Measurements from ENCODE around the gene SP5. TPM values are rescaled to one million over a fixed set of nuclear protein-coding genes. Genes with fewer than 3 reads are reported as not detected.
"Not testable (repeated sequence)": the region's sequence is repeated elsewhere in the genome, so short reads cannot be mapped to it uniquely, and the experiment has no call there.

SP5 gene
- total and polyA plus RNA-seq, 12 donors: 0.12 to 0.97 (median 0.37) TPM; not detected in 3

GRCh38 chr2:170722301-170722700, 7.2 kb downstream of the SP5 start:
- TF ChIP-seq, protein P1, sequence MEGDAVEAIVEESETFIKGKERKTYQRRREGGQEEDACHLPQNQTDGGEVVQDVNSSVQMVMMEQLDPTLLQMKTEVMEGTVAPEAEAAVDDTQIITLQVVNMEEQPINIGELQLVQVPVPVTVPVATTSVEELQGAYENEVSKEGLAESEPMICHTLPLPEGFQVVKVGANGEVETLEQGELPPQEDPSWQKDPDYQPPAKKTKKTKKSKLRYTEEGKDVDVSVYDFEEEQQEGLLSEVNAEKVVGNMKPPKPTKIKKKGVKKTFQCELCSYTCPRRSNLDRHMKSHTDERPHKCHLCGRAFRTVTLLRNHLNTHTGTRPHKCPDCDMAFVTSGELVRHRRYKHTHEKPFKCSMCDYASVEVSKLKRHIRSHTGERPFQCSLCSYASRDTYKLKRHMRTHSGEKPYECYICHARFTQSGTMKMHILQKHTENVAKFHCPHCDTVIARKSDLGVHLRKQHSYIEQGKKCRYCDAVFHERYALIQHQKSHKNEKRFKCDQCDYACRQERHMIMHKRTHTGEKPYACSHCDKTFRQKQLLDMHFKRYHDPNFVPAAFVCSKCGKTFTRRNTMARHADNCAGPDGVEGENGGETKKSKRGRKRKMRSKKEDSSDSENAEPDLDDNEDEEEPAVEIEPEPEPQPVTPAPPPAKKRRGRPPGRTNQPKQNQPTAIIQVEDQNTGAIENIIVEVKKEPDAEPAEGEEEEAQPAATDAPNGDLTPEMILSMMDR (IDR thresholded peaks at IDR 0.05): no peak
- Histone ChIP-seq H3K4me1 (peaks cover 0 to 6% (median 1%) of the 10 kb centered on the region in 9 donors), H3K36me3 (no peaks in the 10 kb centered on the region), H3K4me3 (no peak overlapping the region), H3K27ac (no peak overlapping the region), H3K27me3 (peaks cover 3 to 88% (median 51%) of the 10 kb centered on the region in 7 donors), H3K9me3 (no peaks in the 10 kb centered on the region)
- DNase-seq (no peak), ATAC-seq (no peak)
- intact Hi-C loops (cut with DNase I): no loop called here

DNA sequence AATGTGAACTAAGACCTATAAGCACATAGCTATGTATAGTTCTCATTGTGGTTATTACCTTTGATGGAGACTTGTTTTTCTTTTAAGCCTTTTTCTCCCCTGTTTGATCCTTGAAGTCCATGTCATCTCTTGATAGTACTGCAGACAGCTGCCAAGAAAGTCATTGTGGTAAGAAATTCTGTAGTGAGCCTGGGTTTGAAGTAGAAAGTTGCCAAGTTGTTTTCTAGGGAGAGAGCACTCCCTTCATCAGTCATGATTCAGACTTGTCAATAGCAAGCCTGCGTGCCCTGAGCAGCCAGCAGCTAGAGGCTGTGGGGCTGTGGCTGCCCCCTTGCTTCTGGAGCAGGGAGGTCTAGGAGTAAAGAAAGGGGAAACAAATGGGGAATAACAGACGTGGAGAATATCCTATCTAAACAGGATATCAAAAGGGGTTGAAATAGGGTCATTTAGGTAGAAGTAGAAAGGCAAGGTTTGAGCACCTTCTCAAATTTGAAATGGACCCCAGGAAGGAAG, 8.4 kb downstream of the SP5 start:
- Histone ChIP-seq H3K9me3 (no peaks in the 10 kb centered on the region), H3K36me3 (no peaks in the 10 kb centered on the region), H3K27me3 (peaks cover 0 to 77% (median 41%) of the 10 kb centered on the region in 7 donors), H3K4me3 (no peak overlapping the region), H3K4me1 (no peaks in the 10 kb centered on the region), H3K27ac (no peak overlapping the region)
- TF ChIP-seq, protein P1 (IDR thresholded peaks at IDR 0.05): no peak
- DNase-seq (no peak), ATAC-seq (no peak)
- intact Hi-C loops (cut with DNase I): no loop called here
- 51 to 61% methylated on average over 2 of the region's 2 CpGs for WGBS, 2 donors

GRCh38 chr2:170733798-170734600, 18.9 kb downstream of the SP5 start:
- DNase-seq (no peak), ATAC-seq (no peak)
- Histone ChIP-seq H3K4me3 (no peak overlapping the region), H3K27me3 (peaks cover 0 to 10% (median under 1%) of the 10 kb centered on the region in 7 donors), H3K4me1 (no peaks in the 10 kb centered on the region), H3K27ac (no peak overlapping the region), H3K9me3 (peaks cover 0 to 9% (median 0%) of the 10 kb centered on the region in 11 donors), H3K36me3 (no peaks in the 10 kb centered on the region)
- intact Hi-C loops (cut with DNase I): no loop called here
- WGBS, 2 donors: 0% methylated on average over 1 of the region's 1 CpG
- TF ChIP-seq, protein P1 (IDR thresholded peaks at IDR 0.05): no peak

- intact Hi-C loops (cut with DNase I); ATAC-seq; H3K4me3 ChIP-seq; H3K27ac ChIP-seq; H3K27me3 ChIP-seq; H3K9me3 ChIP-seq; DNase-seq; H3K36me3 ChIP-seq; H3K4me1 ChIP-seq: not testable (repeated sequence)
- 59 to 75% methylated on average over 2 of the region's 2 CpGs for WGBS, 2 donors
These were observed 19.5 kb downstream of the SP5 start for GRCh38 chr2:170734601-170735000.

GRCh38 chr2:170736628-170737027, 21.5 kb downstream of the SP5 start:
- H3K27me3 ChIP-seq: peaks cover 0 to 8% (median 0%) of the 10 kb centered on the region in 7 donors
- WGBS, 2 donors: 41 to 54% methylated on average over 1 of the region's 1 CpG
- no peak for ATAC-seq

More at GRCh38 chr2:170736628-170737027, 21.5 kb downstream of the SP5 start:
- DNase-seq: no peak
- H3K9me3 ChIP-seq: peaks cover 0 to 9% (median 0%) of the 10 kb centered on the region in 11 donors
- H3K27ac ChIP-seq: no peak overlapping the region
- H3K36me3 ChIP-seq: no peaks in the 10 kb centered on the region
- H3K4me1 ChIP-seq: no peaks in the 10 kb centered on the region
- TF ChIP-seq, protein P1 (IDR thresholded peaks at IDR 0.05): no peak
- intact Hi-C loops (cut with DNase I): no loop called here
- no peak overlapping the region for H3K4me3 ChIP-seq
